GM12872 (cell line): ENCODE data around the gene PADI2.

Experiments used
- CTCF ChIP-seq: IDR thresholded peaks from 3 replicates; pipeline ENCODE4 v1.5.1; 2011; ENCODE audit warnings: low read depth, mild to moderate bottlenecking, low read length, moderate library complexity; ENCODE audit not compliant: insufficient read depth

PADI2 gene

DNA sequence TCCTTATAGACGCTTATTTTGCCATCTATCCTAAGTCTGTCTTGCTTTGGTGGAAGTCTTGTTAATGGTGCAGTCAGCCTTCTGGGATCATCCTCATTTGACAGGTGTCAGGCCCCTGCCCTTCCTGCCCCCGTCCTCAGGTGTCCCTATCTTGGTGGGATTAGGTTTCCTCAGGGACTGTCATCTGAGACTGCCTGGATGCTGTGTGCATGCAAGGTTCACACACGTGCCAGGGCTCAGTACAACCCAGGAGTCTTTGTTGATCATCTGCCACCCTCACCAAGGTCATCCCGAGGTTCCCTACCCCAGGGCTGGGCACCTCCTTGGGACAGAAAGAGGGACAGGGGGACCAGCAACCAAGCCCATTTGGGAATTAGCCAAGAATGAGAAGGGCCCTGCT, 18.0 kb downstream of the PADI2 start:
- no peak for TF ChIP-seq CTCF

DNA sequence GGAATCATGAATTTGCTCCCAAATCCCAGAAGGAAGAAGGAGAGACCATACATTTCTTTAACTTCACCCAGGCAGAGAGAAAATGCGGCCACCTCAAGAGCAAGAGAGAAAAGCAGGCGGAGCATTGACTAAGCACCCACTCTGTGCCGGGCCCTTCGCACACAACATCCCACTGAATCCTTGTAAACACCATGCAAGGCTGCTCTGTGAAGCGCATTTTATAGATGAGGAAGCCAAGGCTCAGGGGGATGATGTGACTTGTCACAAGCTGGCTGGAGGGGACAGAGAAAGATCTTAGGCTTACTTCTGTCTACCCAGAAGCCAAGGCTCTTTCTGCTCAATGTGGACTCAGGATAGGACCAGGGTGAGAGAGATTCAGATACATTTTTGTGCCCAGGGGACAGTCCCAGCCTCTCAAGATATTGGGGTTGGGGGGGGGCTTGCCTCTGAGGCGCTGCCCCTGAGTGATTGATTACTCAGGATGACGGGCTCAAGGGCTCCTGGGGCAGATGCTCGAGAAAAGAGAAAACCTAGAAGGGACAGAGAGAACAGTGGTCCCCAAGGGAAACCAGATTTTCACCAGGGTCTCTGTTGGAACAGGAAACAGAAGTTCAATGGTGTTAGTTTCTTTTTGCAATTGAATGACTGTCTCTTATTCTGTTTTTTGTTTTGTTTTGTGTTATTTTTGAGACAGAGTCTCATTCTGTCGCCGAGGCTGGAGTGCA, 19.5 kb downstream of the PADI2 start:
- TF ChIP-seq CTCF: no peak

- no peak for TF ChIP-seq CTCF
Measured at GRCh38 chr1:17098446-17099317, 20.6 kb downstream of the PADI2 start.

DNA sequence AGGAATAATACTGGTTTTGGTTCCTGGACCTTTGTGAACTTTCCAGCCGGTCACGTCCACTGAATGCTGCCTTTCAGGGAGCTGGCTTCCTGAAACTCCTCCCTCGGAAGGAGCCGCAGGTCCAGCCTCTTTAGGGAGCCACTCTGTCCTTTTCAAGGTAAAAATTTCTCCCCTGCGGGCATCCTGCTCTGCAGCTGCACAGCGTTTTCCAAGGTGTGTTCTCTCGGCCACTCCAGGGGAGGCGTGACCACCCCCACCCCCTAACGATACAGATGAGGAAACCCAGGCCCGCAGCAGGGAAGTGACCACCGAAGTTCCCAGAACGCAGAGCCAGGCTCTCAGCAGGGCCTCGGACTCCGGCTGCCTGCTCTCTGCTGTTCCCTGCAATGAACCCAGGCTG, 21.5 kb downstream of the PADI2 start:
- no peak for TF ChIP-seq CTCF

DNA sequence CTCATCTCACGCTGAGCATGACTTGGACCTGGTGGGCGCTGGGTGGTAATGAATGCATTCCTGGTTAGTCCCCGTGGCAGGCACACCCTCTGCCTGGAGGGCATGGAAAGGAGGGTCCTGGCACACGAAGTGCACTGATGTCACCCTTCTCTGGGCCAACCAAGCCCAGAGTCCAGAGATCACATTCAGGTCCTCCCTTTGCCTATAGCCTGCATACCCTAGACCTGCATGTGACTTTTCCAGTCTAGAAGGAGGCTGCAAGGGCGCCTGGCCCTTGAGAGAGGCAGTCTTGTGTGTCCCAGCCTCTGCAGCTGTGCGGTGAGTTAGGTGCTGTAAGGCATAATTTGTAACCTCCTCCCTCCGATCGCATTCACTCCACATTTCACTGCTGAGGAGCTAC, 22.1 kb downstream of the PADI2 start:
- TF ChIP-seq CTCF: no peak

- TF ChIP-seq CTCF: no peak
Measured at GRCh38 chr1:17096584-17096983, 22.7 kb downstream of the PADI2 start.

- TF ChIP-seq CTCF: no peak
Measured at GRCh38 chr1:17095141-17095540, 24.1 kb downstream of the PADI2 start.
